ENCODE measurements around the gene CEPT1. TPM values are rescaled to one million over a fixed set of nuclear protein-coding genes. Genes with fewer than 3 reads are reported as not detected.

Gene CEPT1
- total and polyA plus RNA-seq, 2 of the 13 experiments (the other 11 are each of a cell fraction or from before 2014, with no cell fraction given), result 35.7 to 48.2 TPM

DNA sequence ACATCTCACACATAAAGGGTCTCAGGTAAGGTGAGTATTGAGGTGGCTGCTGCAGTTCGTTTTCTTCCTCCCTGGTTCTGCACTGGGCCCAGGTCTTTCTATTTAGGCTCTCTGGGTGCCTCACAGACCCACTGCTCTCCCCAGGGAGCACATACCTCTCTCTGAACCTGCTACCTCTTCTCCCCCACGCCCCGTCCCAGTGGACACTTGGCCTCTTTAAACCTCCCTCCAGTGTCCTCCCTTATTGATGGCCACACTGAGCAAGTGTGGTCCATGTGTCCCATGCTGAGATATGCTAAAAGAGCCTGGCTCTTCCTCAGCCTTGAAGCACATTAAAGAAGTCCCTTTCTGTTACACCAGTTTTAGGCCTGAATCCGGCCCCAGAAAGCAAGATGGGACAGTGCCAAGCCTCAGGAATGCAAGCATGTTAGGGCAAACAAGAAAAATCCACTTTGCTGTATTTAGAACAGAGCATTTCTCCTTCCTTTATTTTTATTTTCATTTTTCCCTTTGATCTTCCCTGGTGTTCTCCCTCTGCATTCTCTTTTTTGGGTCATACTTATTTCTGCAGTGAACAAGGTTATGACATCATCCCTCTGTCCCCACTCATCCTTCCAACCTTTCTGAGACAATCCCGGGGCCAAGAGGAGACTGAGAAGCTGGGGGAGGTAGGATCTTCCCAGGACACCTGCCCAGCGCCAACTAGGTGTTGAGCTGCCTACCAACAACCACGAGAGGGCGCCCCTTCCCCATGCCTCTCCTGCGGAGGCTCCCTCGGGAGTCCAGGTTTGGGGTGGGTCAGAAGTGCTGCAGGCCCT, 82.5 kb downstream of the CEPT1 start (continued):
- no peak for TF ChIP-seq ELF1 (CRISPR knock-in tag; IDR thresholded peaks at IDR 0.05)
- no peak for TF ChIP-seq KMT2A (CRISPR knock-in tag; IDR thresholded peaks at IDR 0.05)
- TF ChIP-seq, protein P1, sequence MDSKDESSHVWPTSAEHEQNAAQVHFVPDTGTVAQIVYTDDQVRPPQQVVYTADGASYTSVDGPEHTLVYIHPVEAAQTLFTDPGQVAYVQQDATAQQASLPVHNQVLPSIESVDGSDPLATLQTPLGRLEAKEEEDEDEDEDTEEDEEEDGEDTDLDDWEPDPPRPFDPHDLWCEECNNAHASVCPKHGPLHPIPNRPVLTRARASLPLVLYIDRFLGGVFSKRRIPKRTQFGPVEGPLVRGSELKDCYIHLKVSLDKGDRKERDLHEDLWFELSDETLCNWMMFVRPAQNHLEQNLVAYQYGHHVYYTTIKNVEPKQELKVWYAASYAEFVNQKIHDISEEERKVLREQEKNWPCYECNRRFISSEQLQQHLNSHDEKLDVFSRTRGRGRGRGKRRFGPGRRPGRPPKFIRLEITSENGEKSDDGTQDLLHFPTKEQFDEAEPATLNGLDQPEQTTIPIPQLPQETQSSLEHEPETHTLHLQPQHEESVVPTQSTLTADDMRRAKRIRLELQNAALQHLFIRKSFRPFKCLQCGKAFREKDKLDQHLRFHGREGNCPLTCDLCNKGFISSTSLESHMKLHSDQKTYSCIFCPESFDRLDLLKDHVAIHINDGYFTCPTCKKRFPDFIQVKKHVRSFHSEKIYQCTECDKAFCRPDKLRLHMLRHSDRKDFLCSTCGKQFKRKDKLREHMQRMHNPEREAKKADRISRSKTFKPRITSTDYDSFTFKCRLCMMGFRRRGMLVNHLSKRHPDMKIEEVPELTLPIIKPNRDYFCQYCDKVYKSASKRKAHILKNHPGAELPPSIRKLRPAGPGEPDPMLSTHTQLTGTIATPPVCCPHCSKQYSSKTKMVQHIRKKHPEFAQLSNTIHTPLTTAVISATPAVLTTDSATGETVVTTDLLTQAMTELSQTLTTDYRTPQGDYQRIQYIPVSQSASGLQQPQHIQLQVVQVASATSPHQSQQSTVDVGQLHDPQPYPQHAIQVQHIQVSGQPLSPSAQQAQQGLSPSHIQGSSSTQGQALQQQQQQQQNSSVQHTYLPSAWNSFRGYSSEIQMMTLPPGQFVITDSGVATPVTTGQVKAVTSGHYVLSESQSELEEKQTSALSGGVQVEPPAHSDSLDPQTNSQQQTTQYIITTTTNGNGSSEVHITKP (CRISPR knock-in tag; IDR thresholded peaks at IDR 0.05; ENCODE audit: low read depth), result no peak
- no peak for TF ChIP-seq NFE2L1 (CRISPR knock-in tag; IDR thresholded peaks at IDR 0.05; ENCODE audit: borderline replicate concordance)
- TF ChIP-seq, protein P2, sequence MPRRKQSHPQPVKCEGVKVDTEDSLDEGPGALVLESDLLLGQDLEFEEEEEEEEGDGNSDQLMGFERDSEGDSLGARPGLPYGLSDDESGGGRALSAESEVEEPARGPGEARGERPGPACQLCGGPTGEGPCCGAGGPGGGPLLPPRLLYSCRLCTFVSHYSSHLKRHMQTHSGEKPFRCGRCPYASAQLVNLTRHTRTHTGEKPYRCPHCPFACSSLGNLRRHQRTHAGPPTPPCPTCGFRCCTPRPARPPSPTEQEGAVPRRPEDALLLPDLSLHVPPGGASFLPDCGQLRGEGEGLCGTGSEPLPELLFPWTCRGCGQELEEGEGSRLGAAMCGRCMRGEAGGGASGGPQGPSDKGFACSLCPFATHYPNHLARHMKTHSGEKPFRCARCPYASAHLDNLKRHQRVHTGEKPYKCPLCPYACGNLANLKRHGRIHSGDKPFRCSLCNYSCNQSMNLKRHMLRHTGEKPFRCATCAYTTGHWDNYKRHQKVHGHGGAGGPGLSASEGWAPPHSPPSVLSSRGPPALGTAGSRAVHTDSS (CRISPR knock-in tag; conservative IDR thresholded peaks at IDR 0.05), result no peak
- TF ChIP-seq, protein P3, sequence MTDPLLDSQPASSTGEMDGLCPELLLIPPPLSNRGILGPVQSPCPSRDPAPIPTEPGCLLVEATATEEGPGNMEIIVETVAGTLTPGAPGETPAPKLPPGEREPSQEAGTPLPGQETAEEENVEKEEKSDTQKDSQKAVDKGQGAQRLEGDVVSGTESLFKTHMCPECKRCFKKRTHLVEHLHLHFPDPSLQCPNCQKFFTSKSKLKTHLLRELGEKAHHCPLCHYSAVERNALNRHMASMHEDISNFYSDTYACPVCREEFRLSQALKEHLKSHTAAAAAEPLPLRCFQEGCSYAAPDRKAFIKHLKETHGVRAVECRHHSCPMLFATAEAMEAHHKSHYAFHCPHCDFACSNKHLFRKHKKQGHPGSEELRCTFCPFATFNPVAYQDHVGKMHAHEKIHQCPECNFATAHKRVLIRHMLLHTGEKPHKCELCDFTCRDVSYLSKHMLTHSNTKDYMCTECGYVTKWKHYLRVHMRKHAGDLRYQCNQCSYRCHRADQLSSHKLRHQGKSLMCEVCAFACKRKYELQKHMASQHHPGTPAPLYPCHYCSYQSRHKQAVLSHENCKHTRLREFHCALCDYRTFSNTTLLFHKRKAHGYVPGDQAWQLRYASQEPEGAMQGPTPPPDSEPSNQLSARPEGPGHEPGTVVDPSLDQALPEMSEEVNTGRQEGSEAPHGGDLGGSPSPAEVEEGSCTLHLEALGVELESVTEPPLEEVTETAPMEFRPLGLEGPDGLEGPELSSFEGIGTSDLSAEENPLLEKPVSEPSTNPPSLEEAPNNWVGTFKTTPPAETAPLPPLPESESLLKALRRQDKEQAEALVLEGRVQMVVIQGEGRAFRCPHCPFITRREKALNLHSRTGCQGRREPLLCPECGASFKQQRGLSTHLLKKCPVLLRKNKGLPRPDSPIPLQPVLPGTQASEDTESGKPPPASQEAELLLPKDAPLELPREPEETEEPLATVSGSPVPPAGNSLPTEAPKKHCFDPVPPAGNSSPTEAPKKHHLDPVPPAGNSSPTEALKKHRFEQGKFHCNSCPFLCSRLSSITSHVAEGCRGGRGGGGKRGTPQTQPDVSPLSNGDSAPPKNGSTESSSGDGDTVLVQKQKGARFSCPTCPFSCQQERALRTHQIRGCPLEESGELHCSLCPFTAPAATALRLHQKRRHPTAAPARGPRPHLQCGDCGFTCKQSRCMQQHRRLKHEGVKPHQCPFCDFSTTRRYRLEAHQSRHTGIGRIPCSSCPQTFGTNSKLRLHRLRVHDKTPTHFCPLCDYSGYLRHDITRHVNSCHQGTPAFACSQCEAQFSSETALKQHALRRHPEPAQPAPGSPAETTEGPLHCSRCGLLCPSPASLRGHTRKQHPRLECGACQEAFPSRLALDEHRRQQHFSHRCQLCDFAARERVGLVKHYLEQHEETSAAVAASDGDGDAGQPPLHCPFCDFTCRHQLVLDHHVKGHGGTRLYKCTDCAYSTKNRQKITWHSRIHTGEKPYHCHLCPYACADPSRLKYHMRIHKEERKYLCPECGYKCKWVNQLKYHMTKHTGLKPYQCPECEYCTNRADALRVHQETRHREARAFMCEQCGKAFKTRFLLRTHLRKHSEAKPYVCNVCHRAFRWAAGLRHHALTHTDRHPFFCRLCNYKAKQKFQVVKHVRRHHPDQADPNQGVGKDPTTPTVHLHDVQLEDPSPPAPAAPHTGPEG (CRISPR knock-in tag; IDR thresholded peaks at IDR 0.05), result no peak
- TF ChIP-seq ZNF792 (CRISPR knock-in tag; IDR thresholded peaks at IDR 0.05), result no peak; the same call in 1 of the 2 replicates
- no peak for TF ChIP-seq ZSCAN21 (CRISPR knock-in tag; IDR thresholded peaks at IDR 0.05; ENCODE audit: borderline replicate concordance)
- TF ChIP-seq, protein P4, sequence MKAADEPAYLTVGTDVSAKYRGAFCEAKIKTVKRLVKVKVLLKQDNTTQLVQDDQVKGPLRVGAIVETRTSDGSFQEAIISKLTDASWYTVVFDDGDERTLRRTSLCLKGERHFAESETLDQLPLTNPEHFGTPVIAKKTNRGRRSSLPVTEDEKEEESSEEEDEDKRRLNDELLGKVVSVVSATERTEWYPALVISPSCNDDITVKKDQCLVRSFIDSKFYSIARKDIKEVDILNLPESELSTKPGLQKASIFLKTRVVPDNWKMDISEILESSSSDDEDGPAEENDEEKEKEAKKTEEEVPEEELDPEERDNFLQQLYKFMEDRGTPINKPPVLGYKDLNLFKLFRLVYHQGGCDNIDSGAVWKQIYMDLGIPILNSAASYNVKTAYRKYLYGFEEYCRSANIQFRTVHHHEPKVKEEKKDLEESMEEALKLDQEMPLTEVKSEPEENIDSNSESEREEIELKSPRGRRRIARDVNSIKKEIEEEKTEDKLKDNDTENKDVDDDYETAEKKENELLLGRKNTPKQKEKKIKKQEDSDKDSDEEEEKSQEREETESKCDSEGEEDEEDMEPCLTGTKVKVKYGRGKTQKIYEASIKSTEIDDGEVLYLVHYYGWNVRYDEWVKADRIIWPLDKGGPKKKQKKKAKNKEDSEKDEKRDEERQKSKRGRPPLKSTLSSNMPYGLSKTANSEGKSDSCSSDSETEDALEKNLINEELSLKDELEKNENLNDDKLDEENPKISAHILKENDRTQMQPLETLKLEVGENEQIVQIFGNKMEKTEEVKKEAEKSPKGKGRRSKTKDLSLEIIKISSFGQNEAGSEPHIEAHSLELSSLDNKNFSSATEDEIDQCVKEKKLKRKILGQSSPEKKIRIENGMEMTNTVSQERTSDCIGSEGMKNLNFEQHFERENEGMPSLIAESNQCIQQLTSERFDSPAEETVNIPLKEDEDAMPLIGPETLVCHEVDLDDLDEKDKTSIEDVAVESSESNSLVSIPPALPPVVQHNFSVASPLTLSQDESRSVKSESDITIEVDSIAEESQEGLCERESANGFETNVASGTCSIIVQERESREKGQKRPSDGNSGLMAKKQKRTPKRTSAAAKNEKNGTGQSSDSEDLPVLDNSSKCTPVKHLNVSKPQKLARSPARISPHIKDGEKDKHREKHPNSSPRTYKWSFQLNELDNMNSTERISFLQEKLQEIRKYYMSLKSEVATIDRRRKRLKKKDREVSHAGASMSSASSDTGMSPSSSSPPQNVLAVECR (CRISPR knock-in tag; IDR thresholded peaks at IDR 0.05; ENCODE audit: borderline replicate concordance), result no peak
- no peak for TF ChIP-seq ZNF331 (CRISPR knock-in tag; IDR thresholded peaks at IDR 0.05)
- TF ChIP-seq ZZZ3 (CRISPR knock-in tag; IDR thresholded peaks at IDR 0.05; ENCODE audit: borderline replicate concordance), result no peak
- TF ChIP-seq ZNF101 (CRISPR knock-in tag; IDR thresholded peaks at IDR 0.05; ENCODE audit: borderline replicate concordance, low read depth), result no peak
- TF ChIP-seq GZF1 (CRISPR knock-in tag; IDR thresholded peaks at IDR 0.05), result no peak

All from HepG2 (cell line).